Panc1 (cell line): Measurements from ENCODE around the gene HOPX.

ENCODE experiments used
- REST ChIP-seq, 2 experiments: IDR thresholded peaks; 2 replicates each; pipeline ENCODE4 v1.6.1; 2011 to 2012; ENCODE audit warnings: low read depth in 2 of 2, control low read depth in 1 of 2, low read length in 1 of 2, mild to moderate bottlenecking in 1 of 2, moderate library complexity in 1 of 2; ENCODE audit not compliant: insufficient read depth in 1 of 2
- SIN3A ChIP-seq: IDR thresholded peaks from 2 replicates; pipeline ENCODE4 v1.6.1; 2012; ENCODE audit warnings: low read depth, mild to moderate bottlenecking, low read length, moderate library complexity, borderline replicate concordance; ENCODE audit not compliant: insufficient read depth
- TF ChIP-seq, protein P1 (sequence below): fragments of 450-650 bp; IDR thresholded peaks from 2 replicates; pipeline ENCODE4 v1.5.1; 2017; ENCODE audit warnings: mild to moderate bottlenecking

GRCh38 chr4:56691425-56691824 is 10.3 kb upstream of the HOPX start:
- TF ChIP-seq, protein P1, sequence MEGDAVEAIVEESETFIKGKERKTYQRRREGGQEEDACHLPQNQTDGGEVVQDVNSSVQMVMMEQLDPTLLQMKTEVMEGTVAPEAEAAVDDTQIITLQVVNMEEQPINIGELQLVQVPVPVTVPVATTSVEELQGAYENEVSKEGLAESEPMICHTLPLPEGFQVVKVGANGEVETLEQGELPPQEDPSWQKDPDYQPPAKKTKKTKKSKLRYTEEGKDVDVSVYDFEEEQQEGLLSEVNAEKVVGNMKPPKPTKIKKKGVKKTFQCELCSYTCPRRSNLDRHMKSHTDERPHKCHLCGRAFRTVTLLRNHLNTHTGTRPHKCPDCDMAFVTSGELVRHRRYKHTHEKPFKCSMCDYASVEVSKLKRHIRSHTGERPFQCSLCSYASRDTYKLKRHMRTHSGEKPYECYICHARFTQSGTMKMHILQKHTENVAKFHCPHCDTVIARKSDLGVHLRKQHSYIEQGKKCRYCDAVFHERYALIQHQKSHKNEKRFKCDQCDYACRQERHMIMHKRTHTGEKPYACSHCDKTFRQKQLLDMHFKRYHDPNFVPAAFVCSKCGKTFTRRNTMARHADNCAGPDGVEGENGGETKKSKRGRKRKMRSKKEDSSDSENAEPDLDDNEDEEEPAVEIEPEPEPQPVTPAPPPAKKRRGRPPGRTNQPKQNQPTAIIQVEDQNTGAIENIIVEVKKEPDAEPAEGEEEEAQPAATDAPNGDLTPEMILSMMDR: no peak
- TF ChIP-seq REST (IDR thresholded peaks at IDR 0.05; ENCODE audit: insufficient read depth in 1 of 2, low read depth in 2 of 2, low read length in 1 of 2): no peak
- TF ChIP-seq SIN3A: no peak
